ENCODE results near the gene C11orf42.

- no peak for TF ChIP-seq CTCF (IDR thresholded peaks at IDR 0.05)
- no peak for TF ChIP-seq POLR2A (IDR thresholded peaks at IDR 0.05)
These were observed 54.9 kb downstream of the C11orf42 start for GRCh38 chr11:6260207-6260726.

Measured in testis (tissue), 2 donors.